HG02981 (cell line): ENCODE measurements around the gene GAST.

Experiments
- ATAC-seq: cut with Tn5 transposase; IDR thresholded peaks from one replicate; pipeline ENCODE4 v1.9.1; 2021; ENCODE audit warnings: mild to moderate bottlenecking, moderate library complexity; ENCODE audit not compliant: unreplicated experiment

GAST gene

GRCh38 chr17:41707803-41708669 lies 4.1 kb upstream of the GAST start:
- ATAC-seq: no peak

GRCh38 chr17:41710472-41711090 lies 1.6 kb upstream of the GAST start:
- ATAC-seq: no peak

- ATAC-seq: no peak
Measured at GRCh38 chr17:41717408-41718286, 5.5 kb downstream of the GAST start.

- ATAC-seq: no peak
Measured at GRCh38 chr17:41718287-41718645, 6.1 kb downstream of the GAST start.

GRCh38 chr17:41722231-41722630 lies 10.1 kb downstream of the GAST start:
- ATAC-seq: no peak

- no peak for ATAC-seq
Measured at GRCh38 chr17:41723801-41724475, 11.8 kb downstream of the GAST start.

- ATAC-seq: no peak
Measured at GRCh38 chr17:41724476-41725050, 12.4 kb downstream of the GAST start.

GRCh38 chr17:41725134-41725533 lies 13.0 kb downstream of the GAST start:
- ATAC-seq: no peak

GRCh38 chr17:41728056-41728455 lies 15.9 kb downstream of the GAST start:
- ATAC-seq: no peak

GRCh38 chr17:41730479-41730878 lies 18.3 kb downstream of the GAST start:
- ATAC-seq: no peak

- no peak for ATAC-seq
Measured at GRCh38 chr17:41731836-41732235, 19.7 kb downstream of the GAST start.

- ATAC-seq: no peak
Measured at GRCh38 chr17:41733348-41734138, 21.4 kb downstream of the GAST start.

GRCh38 chr17:41734139-41734948 lies 22.2 kb downstream of the GAST start, which contains the start of gene HAP1:
Gene HAP1 (minus strand): TSS chr17:41734643. CDS start chr17:41734634, 9 bp downstream.
- ATAC-seq: no peak

GRCh38 chr17:41734949-41735313 lies 22.8 kb downstream of the GAST start:
- no peak for ATAC-seq

GRCh38 chr17:41735744-41736143 lies 23.6 kb downstream of the GAST start:
- no peak for ATAC-seq

- no peak for ATAC-seq
Measured at GRCh38 chr17:41736983-41737679, 25.0 kb downstream of the GAST start.

- no peak for ATAC-seq
Measured at GRCh38 chr17:41737680-41738023, 25.5 kb downstream of the GAST start.

GRCh38 chr17:41738077-41738800 lies 26.1 kb downstream of the GAST start:
- ATAC-seq: no peak
